ENCODE results near the gene FBXO47.

DNA sequence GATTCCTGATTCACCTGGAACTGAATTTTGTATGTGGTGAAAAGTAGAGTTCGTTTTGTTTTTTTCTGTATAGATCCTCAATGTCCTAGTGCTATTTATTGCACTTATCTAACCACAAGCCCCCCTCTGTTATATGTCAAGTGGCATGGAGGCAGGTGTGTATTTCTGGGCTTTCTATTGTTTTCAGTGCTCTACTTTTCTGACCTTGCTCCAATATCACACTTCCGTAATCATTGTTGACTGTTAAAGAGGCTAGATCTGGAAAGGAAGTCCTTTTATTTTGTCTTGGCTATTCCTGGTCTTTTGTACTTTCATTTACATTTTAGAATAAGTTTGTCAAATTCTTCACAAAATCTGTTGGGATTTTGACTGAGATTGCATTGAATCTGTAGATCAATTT is 26.8 kb upstream of the FBXO47 start:
- TF ChIP-seq, protein P1, sequence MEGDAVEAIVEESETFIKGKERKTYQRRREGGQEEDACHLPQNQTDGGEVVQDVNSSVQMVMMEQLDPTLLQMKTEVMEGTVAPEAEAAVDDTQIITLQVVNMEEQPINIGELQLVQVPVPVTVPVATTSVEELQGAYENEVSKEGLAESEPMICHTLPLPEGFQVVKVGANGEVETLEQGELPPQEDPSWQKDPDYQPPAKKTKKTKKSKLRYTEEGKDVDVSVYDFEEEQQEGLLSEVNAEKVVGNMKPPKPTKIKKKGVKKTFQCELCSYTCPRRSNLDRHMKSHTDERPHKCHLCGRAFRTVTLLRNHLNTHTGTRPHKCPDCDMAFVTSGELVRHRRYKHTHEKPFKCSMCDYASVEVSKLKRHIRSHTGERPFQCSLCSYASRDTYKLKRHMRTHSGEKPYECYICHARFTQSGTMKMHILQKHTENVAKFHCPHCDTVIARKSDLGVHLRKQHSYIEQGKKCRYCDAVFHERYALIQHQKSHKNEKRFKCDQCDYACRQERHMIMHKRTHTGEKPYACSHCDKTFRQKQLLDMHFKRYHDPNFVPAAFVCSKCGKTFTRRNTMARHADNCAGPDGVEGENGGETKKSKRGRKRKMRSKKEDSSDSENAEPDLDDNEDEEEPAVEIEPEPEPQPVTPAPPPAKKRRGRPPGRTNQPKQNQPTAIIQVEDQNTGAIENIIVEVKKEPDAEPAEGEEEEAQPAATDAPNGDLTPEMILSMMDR (IDR thresholded peaks at IDR 0.05): no peak
- TF ChIP-seq POLR2A (IDR thresholded peaks at IDR 0.05): no peak

All from body of pancreas (tissue), 4 donors.